Esophagus squamous epithelium (tissue), 4 donors: ENCODE data around the gene FAM131C.

Experiments used
- CTCF ChIP-seq, 6 experiments: fragments of 450-650 bp in 4 of 6; fragments of 200-600 bp in 2 of 6; sonication (generic) in 2 of 6; IDR thresholded peaks; one replicate each; pipeline ENCODE4 v1.5.1; 2016 to 2019; ENCODE audit warnings: antibody characterized with exemption in 6 of 6, mild to moderate bottlenecking in 4 of 6, moderate library complexity in 4 of 6
- POLR2A ChIP-seq, 4 donors: fragments of 450-650 bp; IDR thresholded peaks; one replicate each; pipeline ENCODE4 v1.6.1; 2017; ENCODE audit warnings: antibody characterized with exemption in 4 of 4, mild to moderate bottlenecking in 4 of 4, moderate library complexity in 3 of 4

- no peak for TF ChIP-seq CTCF (IDR thresholded peaks at IDR 0.05)
- no peak for TF ChIP-seq POLR2A (IDR thresholded peaks at IDR 0.05)
These were observed 43.9 kb upstream of the FAM131C start for GRCh38 chr1:16117369-16117768.
